Ishikawa (cell line): ENCODE measurements around the gene FAM222B.

ENCODE experiments used
- CEBPB ChIP-seq: IDR thresholded peaks from 2 replicates; pipeline ENCODE4 v1.6.1; 2012
- CREB1 ChIP-seq: IDR thresholded peaks from 2 replicates; pipeline ENCODE4 v1.6.1; 2012; ENCODE audit warnings: low read depth
- EGR1 ChIP-seq: IDR thresholded peaks from 2 replicates; pipeline ENCODE4 v1.6.1; 2012
- EP300 ChIP-seq: IDR thresholded peaks from 2 replicates; pipeline ENCODE4 v1.6.1; 2012; ENCODE audit warnings: borderline replicate concordance
- FOXM1 ChIP-seq: IDR thresholded peaks from 2 replicates; pipeline ENCODE4 v1.6.1; 2012; ENCODE audit warnings: low read depth, borderline replicate concordance
- NFIC ChIP-seq: IDR thresholded peaks from 2 replicates; pipeline ENCODE4 v1.6.1; 2012
- RAD21 ChIP-seq: IDR thresholded peaks from 2 replicates; pipeline ENCODE4 v1.6.1; 2012; ENCODE audit warnings: low read depth
- TAF1 ChIP-seq: IDR thresholded peaks from 2 replicates; pipeline ENCODE4 v1.6.1; 2012; ENCODE audit warnings: low read depth, mild to moderate bottlenecking
- TCF12 ChIP-seq: IDR thresholded peaks from 2 replicates; pipeline ENCODE4 v1.6.1; 2012; ENCODE audit warnings: low read depth
- TEAD4 ChIP-seq: IDR thresholded peaks from 2 replicates; pipeline ENCODE4 v1.6.1; 2012
- YY1 ChIP-seq: IDR thresholded peaks from 2 replicates; pipeline ENCODE4 v1.6.1; 2012; ENCODE audit warnings: low read depth
- ZBTB7A ChIP-seq: IDR thresholded peaks from 2 replicates; pipeline ENCODE4 v1.6.1; 2012; ENCODE audit warnings: low read depth
- TF ChIP-seq, protein P1 (sequence below): IDR thresholded peaks from 2 replicates; pipeline ENCODE4 v1.6.1; 2012
- TF ChIP-seq, protein P2 (sequence below): IDR thresholded peaks from 2 replicates; pipeline ENCODE4 v1.6.1; 2012; ENCODE audit warnings: low read depth, mild to moderate bottlenecking
- TF ChIP-seq, protein P3 (sequence below): IDR thresholded peaks from 2 replicates; pipeline ENCODE4 v1.6.1; 2012

The FAM222B gene

DNA sequence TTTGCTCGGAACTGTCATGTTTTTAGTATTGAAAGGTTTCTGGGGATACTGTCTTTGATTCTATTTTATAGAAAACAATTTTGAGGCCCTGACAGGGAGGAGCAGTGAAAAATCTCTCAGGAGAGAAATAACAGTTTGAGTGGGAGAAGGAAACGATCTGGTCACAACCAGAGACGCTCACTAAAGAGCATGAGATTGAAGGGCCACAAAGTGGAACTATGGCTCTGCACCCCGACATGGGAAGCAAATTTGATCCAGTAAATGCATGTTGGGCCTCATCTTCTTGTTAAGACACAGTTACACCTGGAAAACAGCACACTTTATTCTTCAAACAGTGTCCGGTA lies 12.7 kb upstream of the FAM222B start:
- TF ChIP-seq, protein P1, sequence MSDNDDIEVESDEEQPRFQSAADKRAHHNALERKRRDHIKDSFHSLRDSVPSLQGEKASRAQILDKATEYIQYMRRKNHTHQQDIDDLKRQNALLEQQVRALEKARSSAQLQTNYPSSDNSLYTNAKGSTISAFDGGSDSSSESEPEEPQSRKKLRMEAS, result no peak
- no peak for TF ChIP-seq EGR1
- TF ChIP-seq, protein P2, sequence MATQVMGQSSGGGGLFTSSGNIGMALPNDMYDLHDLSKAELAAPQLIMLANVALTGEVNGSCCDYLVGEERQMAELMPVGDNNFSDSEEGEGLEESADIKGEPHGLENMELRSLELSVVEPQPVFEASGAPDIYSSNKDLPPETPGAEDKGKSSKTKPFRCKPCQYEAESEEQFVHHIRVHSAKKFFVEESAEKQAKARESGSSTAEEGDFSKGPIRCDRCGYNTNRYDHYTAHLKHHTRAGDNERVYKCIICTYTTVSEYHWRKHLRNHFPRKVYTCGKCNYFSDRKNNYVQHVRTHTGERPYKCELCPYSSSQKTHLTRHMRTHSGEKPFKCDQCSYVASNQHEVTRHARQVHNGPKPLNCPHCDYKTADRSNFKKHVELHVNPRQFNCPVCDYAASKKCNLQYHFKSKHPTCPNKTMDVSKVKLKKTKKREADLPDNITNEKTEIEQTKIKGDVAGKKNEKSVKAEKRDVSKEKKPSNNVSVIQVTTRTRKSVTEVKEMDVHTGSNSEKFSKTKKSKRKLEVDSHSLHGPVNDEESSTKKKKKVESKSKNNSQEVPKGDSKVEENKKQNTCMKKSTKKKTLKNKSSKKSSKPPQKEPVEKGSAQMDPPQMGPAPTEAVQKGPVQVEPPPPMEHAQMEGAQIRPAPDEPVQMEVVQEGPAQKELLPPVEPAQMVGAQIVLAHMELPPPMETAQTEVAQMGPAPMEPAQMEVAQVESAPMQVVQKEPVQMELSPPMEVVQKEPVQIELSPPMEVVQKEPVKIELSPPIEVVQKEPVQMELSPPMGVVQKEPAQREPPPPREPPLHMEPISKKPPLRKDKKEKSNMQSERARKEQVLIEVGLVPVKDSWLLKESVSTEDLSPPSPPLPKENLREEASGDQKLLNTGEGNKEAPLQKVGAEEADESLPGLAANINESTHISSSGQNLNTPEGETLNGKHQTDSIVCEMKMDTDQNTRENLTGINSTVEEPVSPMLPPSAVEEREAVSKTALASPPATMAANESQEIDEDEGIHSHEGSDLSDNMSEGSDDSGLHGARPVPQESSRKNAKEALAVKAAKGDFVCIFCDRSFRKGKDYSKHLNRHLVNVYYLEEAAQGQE, result no peak
- no peak for TF ChIP-seq YY1
- no peak for TF ChIP-seq CEBPB
- TF ChIP-seq EP300, result no peak
- TF ChIP-seq ZBTB7A, result no peak
- no peak for TF ChIP-seq FOXM1
- no peak for TF ChIP-seq TCF12
- no peak for TF ChIP-seq TAF1
- TF ChIP-seq TEAD4, result no peak
- no peak for TF ChIP-seq RAD21
- TF ChIP-seq NFIC, result no peak
- TF ChIP-seq, protein P3, sequence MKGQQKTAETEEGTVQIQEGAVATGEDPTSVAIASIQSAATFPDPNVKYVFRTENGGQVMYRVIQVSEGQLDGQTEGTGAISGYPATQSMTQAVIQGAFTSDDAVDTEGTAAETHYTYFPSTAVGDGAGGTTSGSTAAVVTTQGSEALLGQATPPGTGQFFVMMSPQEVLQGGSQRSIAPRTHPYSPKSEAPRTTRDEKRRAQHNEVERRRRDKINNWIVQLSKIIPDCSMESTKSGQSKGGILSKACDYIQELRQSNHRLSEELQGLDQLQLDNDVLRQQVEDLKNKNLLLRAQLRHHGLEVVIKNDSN, result no peak
- TF ChIP-seq CREB1, result no peak

DNA sequence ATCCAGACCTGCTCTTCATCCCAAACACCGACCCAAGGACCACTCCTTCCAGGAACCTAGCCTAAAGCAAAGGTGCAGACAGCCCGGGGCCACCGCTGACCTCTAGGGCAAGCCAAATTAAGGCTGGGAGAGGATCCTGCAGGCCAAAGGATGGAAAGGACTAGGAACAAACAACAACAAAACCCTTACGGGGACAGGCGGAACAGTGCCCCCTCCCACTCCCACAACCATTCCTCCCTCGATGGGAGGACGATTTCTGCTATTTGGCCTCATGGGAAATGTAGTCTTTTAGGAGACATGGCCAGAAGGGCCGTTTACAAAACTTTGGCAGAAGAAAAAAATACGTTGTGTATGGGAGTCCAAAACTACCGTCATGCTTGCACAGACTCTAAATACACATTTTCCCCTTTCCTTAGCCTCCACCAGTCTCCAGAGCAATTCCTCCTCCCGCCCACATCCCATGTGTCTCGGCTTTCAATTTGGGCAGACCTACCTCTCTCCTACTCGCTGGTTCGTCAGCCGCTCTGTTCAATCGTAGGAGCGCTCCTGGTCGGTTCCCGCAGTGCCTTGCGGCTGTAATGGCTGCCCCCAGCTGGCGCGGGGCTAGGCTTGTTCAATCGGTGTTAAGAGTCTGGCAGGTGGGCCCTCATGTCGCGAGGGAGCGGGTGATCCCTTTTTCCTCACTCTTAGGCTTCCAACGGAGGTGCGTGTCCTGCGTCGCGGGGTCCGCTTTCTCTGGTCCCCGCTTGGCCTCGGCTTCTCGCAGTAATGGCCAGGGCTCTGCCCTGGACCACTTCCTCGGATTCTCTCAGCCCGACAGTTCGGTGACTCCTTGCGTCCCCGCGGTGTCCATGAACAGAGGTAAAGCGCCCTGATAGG lies 12.1 kb upstream of the FAM222B start, which contains the start of gene ERAL1:
Gene ERAL1 (plus strand): TSS at position 560 of the 879 bp plus-strand sequence. CDS start 19 bp downstream, at position 579.
- peak; percentile 99 for TF ChIP-seq YY1
- peak; percentile 23; the same call in 1 of the 2 replicates for TF ChIP-seq EGR1
- peak; percentile 7; the same call in 1 of the 2 replicates for TF ChIP-seq TEAD4
- TF ChIP-seq, protein P3, result 0 out of 2 replicates have a peak, but pooled peaks have one; percentile 35
- peak; percentile 98 for TF ChIP-seq TAF1
- no peak for TF ChIP-seq CREB1
- peak; percentile 60; the same call in 1 of the 2 replicates for TF ChIP-seq TCF12
- peak; percentile 59; the same call in 1 of the 2 replicates for TF ChIP-seq FOXM1
- TF ChIP-seq, protein P1, result peak; percentile 61; the same call in 1 of the 2 replicates
- TF ChIP-seq, protein P2, result no peak
- no peak for TF ChIP-seq CEBPB

DNA sequence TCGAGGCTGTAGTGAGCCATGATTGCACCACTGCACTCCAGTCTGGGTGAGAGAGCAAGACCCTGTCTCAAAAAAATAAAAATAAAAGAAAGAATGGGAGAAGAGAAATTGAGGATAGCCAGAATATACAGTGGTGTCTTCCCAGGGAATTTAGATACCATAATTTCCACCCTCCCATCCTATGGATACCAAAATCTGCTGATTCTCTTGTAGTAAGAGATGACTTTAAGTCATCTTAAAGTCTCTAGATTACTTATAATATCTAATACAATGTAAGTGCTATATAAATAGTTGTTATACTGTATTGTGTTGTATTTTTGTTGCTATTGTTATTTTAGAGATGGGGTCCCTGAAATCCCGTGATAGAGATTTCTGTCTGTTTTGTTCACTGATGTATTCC lies 10.7 kb upstream of the FAM222B start:
- no peak for TF ChIP-seq CREB1
- no peak for TF ChIP-seq FOXM1
- no peak for TF ChIP-seq RAD21
- TF ChIP-seq, protein P2, result no peak
- TF ChIP-seq YY1, result no peak
- TF ChIP-seq EP300, result no peak
- no peak for TF ChIP-seq NFIC
- TF ChIP-seq ZBTB7A, result no peak
- TF ChIP-seq, protein P1, result no peak
- no peak for TF ChIP-seq TEAD4
- TF ChIP-seq, protein P3, result no peak
- TF ChIP-seq CEBPB, result no peak
- no peak for TF ChIP-seq TCF12
- no peak for TF ChIP-seq TAF1
- TF ChIP-seq EGR1, result no peak
